HepG2 (cell line): ENCODE measurements around the gene ACTN2. TPM values are rescaled to one million over a fixed set of nuclear protein-coding genes. Genes with fewer than 3 reads are reported as not detected.

Experiments
- CBX2 ChIP-seq, 2 experiments: fragments of 200-600 bp in 1 of 2; sonication (generic); formaldehyde crosslinking in 1 of 2; IDR thresholded peaks; 2 replicates each; pipeline versions ENCODE4 v1.7.0 to v1.8.1; 2018 to 2022; ENCODE audit warnings: low read depth in 2 of 2, low read length in 1 of 2, mild to moderate bottlenecking in 1 of 2, missing genetic modification reagents in 1 of 2
- NFE2L1 ChIP-seq: sonication (generic); formaldehyde crosslinking; IDR thresholded peaks from 2 replicates; pipeline ENCODE4 v1.4.0; 2020; ENCODE audit warnings: missing genetic modification reagents, mild to moderate bottlenecking, borderline replicate concordance
- SRSF4 ChIP-seq: fragments of 200-400 bp; formaldehyde crosslinking; IDR thresholded peaks from one replicate; pipeline ENCODE4 v1.6.1; 2018; ENCODE audit warnings: mild to moderate bottlenecking, low read depth, low read length, moderate library complexity; ENCODE audit not compliant: poor library complexity, severe bottlenecking
- ZFYVE20 ChIP-seq: sonication (generic); formaldehyde crosslinking; IDR thresholded peaks from 2 replicates; pipeline ENCODE4 v1.8.0; 2023; ENCODE audit warnings: low read depth, mild to moderate bottlenecking, moderate library complexity, missing genetic modification reagents, borderline replicate concordance
- ZNF24 ChIP-seq: fragments of 450-650 bp; IDR thresholded peaks from 2 replicates; pipeline ENCODE4 v1.6.1; 2017; ENCODE audit warnings: antibody characterized with exemption, mild to moderate bottlenecking
- ZNF264 ChIP-seq: sonication (generic); formaldehyde crosslinking; IDR thresholded peaks from 2 replicates; pipeline ENCODE4 v1.4.0; 2020; ENCODE audit warnings: missing genetic modification reagents
- ZNF33B ChIP-seq: sonication (generic); formaldehyde crosslinking; IDR thresholded peaks from 2 replicates; pipeline ENCODE4 v1.5.1; 2020; ENCODE audit warnings: mild to moderate bottlenecking, missing genetic modification reagents
- ZNF34 ChIP-seq: sonication (generic); formaldehyde crosslinking; IDR thresholded peaks from 2 replicates; pipeline ENCODE4 v1.4.0; 2020; ENCODE audit warnings: mild to moderate bottlenecking, missing genetic modification reagents, borderline replicate concordance
- ZNF44 ChIP-seq: sonication (generic); formaldehyde crosslinking; IDR thresholded peaks from 2 replicates; pipeline ENCODE4 v1.5.1; 2020; ENCODE audit warnings: mild to moderate bottlenecking, missing genetic modification reagents
- polyA plus RNA-seq, 8 experiments: library from polyadenylated mRNA; depleted of rRNA in 3 of 8; stranded (reverse) in 7 of 8; unstranded in 1 of 8; fragments of >200 nt; fragmentation: Illumina TruSeq in 4 of 8; extraction: Trizol in 4 of 8; gene quantifications; 2 replicates each; pipeline versions ENCODE4 v1.2.1 to v1.2.3, GENCODE V29; 2011 to 2016; ENCODE audit warnings: low read depth in 4 of 8, missing spikeins in 1 of 8, mixed read lengths in 1 of 8; ENCODE audit not compliant: insufficient read depth in 1 of 8
- total RNA-seq, 5 experiments: library from RNA; depleted of rRNA; stranded (reverse); fragments of >200 nt; fragmentation: Illumina TruSeq; extraction: Trizol; gene quantifications; 2 replicates each; pipeline ENCODE4 v1.2.3, GENCODE V29; 2016; ENCODE audit warnings: low read depth in 1 of 5
- TF ChIP-seq, protein P1 (sequence below): sonication (generic); formaldehyde crosslinking; IDR thresholded peaks from 2 replicates; pipeline ENCODE4 v1.4.0; 2020; ENCODE audit warnings: mild to moderate bottlenecking, missing genetic modification reagents
- TF ChIP-seq, protein P2 (sequence below): sonication (generic); formaldehyde crosslinking; IDR thresholded peaks from 2 replicates; pipeline ENCODE4 v1.4.0; 2020; ENCODE audit warnings: mild to moderate bottlenecking, missing genetic modification reagents
- TF ChIP-seq, protein P3 (sequence below): sonication (generic); formaldehyde crosslinking; IDR thresholded peaks from 2 replicates; pipeline ENCODE4 v1.4.0; 2020; ENCODE audit warnings: missing genetic modification reagents

The ACTN2 gene
- total and polyA plus RNA-seq, 2 of the 13 experiments (the other 11 are each of a cell fraction or from before 2014, with no cell fraction given) = 0.04 to 0.13 TPM

DNA sequence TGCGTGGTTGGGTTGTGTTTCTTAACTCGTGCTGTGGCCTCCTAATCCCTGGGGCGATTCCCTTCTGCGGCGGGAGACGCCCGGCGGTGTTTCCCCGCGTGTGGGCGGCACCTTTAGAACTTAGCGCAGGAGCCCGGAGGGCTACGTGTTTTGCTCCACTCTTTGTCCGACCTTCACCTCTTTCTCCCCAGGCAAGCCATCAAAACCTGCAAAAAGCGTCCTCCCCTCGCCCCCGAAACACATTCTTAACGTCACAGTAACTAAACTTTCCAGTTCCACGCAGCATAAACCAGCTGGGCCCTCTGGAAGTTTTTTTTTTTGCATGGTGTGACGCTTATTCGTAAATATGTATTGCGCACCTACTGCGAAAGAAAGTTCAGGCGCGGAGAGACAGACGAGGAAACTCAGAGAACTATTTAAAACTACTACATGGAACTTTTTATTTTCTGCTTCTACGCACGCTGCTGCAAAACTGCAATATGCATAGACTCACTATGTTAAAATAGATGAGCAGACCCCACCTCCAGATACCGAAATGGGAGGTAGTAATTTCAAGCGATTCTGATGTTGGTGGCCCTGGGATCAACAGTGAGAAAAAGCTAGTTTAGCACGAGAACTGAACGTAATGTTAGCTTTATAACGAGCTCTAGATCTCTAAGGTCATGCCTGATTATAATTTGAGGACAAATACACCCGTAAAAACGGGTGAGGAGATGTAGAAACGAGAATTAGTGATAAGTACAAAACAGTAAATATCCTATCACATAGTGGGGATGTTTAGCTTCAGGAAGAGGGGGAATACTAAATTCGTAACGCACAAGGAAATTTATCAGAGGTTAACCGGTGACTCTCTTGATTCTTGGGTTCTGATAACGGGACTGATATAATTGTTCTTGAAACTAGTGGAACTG is 109.7 kb downstream of the ACTN2 start (continued):
- TF ChIP-seq, protein P1, sequence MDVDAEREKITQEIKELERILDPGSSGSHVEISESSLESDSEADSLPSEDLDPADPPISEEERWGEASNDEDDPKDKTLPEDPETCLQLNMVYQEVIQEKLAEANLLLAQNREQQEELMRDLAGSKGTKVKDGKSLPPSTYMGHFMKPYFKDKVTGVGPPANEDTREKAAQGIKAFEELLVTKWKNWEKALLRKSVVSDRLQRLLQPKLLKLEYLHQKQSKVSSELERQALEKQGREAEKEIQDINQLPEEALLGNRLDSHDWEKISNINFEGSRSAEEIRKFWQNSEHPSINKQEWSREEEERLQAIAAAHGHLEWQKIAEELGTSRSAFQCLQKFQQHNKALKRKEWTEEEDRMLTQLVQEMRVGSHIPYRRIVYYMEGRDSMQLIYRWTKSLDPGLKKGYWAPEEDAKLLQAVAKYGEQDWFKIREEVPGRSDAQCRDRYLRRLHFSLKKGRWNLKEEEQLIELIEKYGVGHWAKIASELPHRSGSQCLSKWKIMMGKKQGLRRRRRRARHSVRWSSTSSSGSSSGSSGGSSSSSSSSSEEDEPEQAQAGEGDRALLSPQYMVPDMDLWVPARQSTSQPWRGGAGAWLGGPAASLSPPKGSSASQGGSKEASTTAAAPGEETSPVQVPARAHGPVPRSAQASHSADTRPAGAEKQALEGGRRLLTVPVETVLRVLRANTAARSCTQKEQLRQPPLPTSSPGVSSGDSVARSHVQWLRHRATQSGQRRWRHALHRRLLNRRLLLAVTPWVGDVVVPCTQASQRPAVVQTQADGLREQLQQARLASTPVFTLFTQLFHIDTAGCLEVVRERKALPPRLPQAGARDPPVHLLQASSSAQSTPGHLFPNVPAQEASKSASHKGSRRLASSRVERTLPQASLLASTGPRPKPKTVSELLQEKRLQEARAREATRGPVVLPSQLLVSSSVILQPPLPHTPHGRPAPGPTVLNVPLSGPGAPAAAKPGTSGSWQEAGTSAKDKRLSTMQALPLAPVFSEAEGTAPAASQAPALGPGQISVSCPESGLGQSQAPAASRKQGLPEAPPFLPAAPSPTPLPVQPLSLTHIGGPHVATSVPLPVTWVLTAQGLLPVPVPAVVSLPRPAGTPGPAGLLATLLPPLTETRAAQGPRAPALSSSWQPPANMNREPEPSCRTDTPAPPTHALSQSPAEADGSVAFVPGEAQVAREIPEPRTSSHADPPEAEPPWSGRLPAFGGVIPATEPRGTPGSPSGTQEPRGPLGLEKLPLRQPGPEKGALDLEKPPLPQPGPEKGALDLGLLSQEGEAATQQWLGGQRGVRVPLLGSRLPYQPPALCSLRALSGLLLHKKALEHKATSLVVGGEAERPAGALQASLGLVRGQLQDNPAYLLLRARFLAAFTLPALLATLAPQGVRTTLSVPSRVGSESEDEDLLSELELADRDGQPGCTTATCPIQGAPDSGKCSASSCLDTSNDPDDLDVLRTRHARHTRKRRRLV (CRISPR knock-in tag) = no peak; the same call in 1 of the 2 replicates
- TF ChIP-seq, protein P2, sequence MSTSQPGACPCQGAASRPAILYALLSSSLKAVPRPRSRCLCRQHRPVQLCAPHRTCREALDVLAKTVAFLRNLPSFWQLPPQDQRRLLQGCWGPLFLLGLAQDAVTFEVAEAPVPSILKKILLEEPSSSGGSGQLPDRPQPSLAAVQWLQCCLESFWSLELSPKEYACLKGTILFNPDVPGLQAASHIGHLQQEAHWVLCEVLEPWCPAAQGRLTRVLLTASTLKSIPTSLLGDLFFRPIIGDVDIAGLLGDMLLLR = no peak
- no peak for TF ChIP-seq ZFYVE20 (CRISPR knock-in tag)
- TF ChIP-seq, protein P3, sequence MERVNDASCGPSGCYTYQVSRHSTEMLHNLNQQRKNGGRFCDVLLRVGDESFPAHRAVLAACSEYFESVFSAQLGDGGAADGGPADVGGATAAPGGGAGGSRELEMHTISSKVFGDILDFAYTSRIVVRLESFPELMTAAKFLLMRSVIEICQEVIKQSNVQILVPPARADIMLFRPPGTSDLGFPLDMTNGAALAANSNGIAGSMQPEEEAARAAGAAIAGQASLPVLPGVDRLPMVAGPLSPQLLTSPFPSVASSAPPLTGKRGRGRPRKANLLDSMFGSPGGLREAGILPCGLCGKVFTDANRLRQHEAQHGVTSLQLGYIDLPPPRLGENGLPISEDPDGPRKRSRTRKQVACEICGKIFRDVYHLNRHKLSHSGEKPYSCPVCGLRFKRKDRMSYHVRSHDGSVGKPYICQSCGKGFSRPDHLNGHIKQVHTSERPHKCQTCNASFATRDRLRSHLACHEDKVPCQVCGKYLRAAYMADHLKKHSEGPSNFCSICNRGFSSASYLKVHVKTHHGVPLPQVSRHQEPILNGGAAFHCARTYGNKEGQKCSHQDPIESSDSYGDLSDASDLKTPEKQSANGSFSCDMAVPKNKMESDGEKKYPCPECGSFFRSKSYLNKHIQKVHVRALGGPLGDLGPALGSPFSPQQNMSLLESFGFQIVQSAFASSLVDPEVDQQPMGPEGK (CRISPR knock-in tag) = 0 out of 2 replicates have a peak, but pooled peaks have one; percentile 3
- no peak for TF ChIP-seq ZNF34 (CRISPR knock-in tag)
- TF ChIP-seq ZNF33B (CRISPR knock-in tag) = peak; percentile 16; the same call in 1 of the 2 replicates
- no peak for TF ChIP-seq ZNF44
- TF ChIP-seq SRSF4 = no peak
- TF ChIP-seq CBX2 (IDR thresholded peaks at IDR 0.05; ENCODE audit: low read depth, low read length) = no peak
- no peak for TF ChIP-seq CBX2 (CRISPR knock-in tag; IDR thresholded peaks at IDR 0.05; ENCODE audit: low read depth)
- no peak for TF ChIP-seq ZNF264 (CRISPR knock-in tag)
- no peak for TF ChIP-seq NFE2L1 (CRISPR knock-in tag)
- TF ChIP-seq ZNF24 = no peak
